NCI-H1930 (cell line): ENCODE measurements around the gene FAM25C.
"Not testable (repeated sequence)": the region's sequence is repeated elsewhere in the genome, so short reads cannot be mapped to it uniquely, and the experiment has no call there.

Source experiments
- DNase-seq, 2 experiments: peaks; one replicate each; lab custom pipeline; 2025; lab: John Stamatoyannopoulos, UW

The FAM25C gene

GRCh38 chr10:47957158-47957557 is 42.4 kb downstream of the FAM25C start:
- DNase-seq = not testable (repeated sequence)

- not testable (repeated sequence) for DNase-seq
Observed at GRCh38 chr10:47947424-47947823, 52.2 kb downstream of the FAM25C start.
